GM23338 (cell line): Measurements from ENCODE around the gene FBXW7. TPM values are rescaled to one million over a fixed set of nuclear protein-coding genes. Genes with fewer than 3 reads are reported as not detected.
A peak's percentile ranks its signal among the peaks of the same experiment; 100 is the strongest.

Source experiments
- ATAC-seq: fragments of 200-7000 bp; cut with Tn5 transposase; 3 replicates; pipeline ENCODE4 v1.9.1; 2020
- DNase-seq: peaks from one replicate; pipeline ENCODE4 v3.0.0-alpha.2; 2015; ENCODE audit warnings: low spot score
- H2AFZ ChIP-seq: fragments of 200-600 bp; sonication (generic); 2 replicates; pipeline ENCODE4 v1.8.0; 2016; ENCODE audit warnings: antibody characterized with exemption, mild to moderate bottlenecking, moderate library complexity
- H3F3A ChIP-seq: fragments of 200-600 bp; sonication (generic); replicated peaks from 2 replicates; pipeline ENCODE4 v1.8.0; 2017; ENCODE audit warnings: antibody characterized with exemption, mixed run types, low read depth
- H3K27ac ChIP-seq: fragments of 200-600 bp; sonication (generic); 2 replicates; pipeline ENCODE4 v1.6.1; 2016; ENCODE audit warnings: low read depth
- H3K27me3 ChIP-seq: fragments of 200-600 bp; sonication (generic); 2 replicates; pipeline ENCODE4 v1.8.0; 2016; ENCODE audit warnings: mild to moderate bottlenecking, mixed run types, moderate library complexity; ENCODE audit not compliant: insufficient read depth
- H3K36me3 ChIP-seq: fragments of 200-600 bp; sonication (generic); 2 replicates; pipeline ENCODE4 v1.8.0; 2016; ENCODE audit warnings: mild to moderate bottlenecking; ENCODE audit not compliant: insufficient read depth
- H3K4me1 ChIP-seq: fragments of 200-600 bp; sonication (generic); 2 replicates; pipeline ENCODE4 v1.8.0; 2016; ENCODE audit warnings: mild to moderate bottlenecking, moderate library complexity; ENCODE audit not compliant: insufficient read depth
- H3K4me2 ChIP-seq: fragments of 200-600 bp; sonication (generic); 2 replicates; pipeline ENCODE4 v1.7.1; 2017; ENCODE audit warnings: mixed run types
- H3K4me3 ChIP-seq: fragments of 200-600 bp; sonication (generic); 2 replicates; pipeline ENCODE4 v1.6.1; 2016; ENCODE audit warnings: mixed run types
- H3K79me2 ChIP-seq: fragments of 200-600 bp; sonication (generic); replicated peaks from 2 replicates; pipeline ENCODE4 v1.8.0; 2017; ENCODE audit warnings: mild to moderate bottlenecking; ENCODE audit not compliant: insufficient read depth
- H3K9me2 ChIP-seq: fragments of 200-600 bp; sonication (generic); 2 replicates; pipeline ENCODE4 v1.8.0; 2017; ENCODE audit not compliant: insufficient read depth
- H4K20me1 ChIP-seq: fragments of 200-600 bp; sonication (generic); replicated peaks from 2 replicates; pipeline ENCODE4 v1.8.0; 2017; ENCODE audit warnings: mild to moderate bottlenecking; ENCODE audit not compliant: insufficient read depth
- H3K27ac Mint-ChIP-seq: 2 replicates; pipeline ENCODE4 v1.8.0; 2020; ENCODE audit warnings: inconsistent platforms, mild to moderate bottlenecking, moderate library complexity, mixed read lengths
- H3K27me3 Mint-ChIP-seq: 3 replicates; pipeline ENCODE4 v1.8.0; 2022; ENCODE audit warnings: low read depth, mild to moderate bottlenecking, moderate library complexity, mixed read lengths, inconsistent platforms; ENCODE audit not compliant: insufficient read depth, poor library complexity
- H3K36me3 Mint-ChIP-seq: 3 replicates; pipeline ENCODE4 v1.8.0; 2021; ENCODE audit warnings: low read depth, mild to moderate bottlenecking, inconsistent platforms, moderate library complexity, mixed read lengths
- H3K4me1 Mint-ChIP-seq: 3 replicates; pipeline ENCODE4 v1.8.0; 2020; ENCODE audit warnings: mild to moderate bottlenecking, inconsistent platforms, mixed read lengths
- H3K4me3 Mint-ChIP-seq: 3 replicates; pipeline ENCODE4 v1.8.0; 2021; ENCODE audit warnings: moderate library complexity, mild to moderate bottlenecking, inconsistent platforms, mixed read lengths
- H3K9me3 Mint-ChIP-seq: 3 replicates; pipeline ENCODE4 v1.8.0; 2020; ENCODE audit warnings: moderate library complexity, mild to moderate bottlenecking, inconsistent platforms, mixed read lengths
- CREB1 ChIP-seq: fragments of 250-450 bp; sonication (Bioruptor Pico); IDR thresholded peaks from 2 replicates; pipeline ENCODE4 v1.5.0; 2020; ENCODE audit warnings: low read depth, mild to moderate bottlenecking, moderate library complexity
- CTCF ChIP-seq, 2 experiments: fragments of 200-600 bp in 1 of 2; sonication (generic) in 1 of 2; conservative IDR thresholded peaks; 2 replicates each; pipeline versions ENCODE4 v1.5.1 to v1.6.1; 2016 to 2017; ENCODE audit warnings: antibody characterized with exemption in 2 of 2, low read depth in 2 of 2, mild to moderate bottlenecking in 2 of 2, moderate library complexity in 1 of 2
- EZH2phosphoT487 ChIP-seq: fragments of 200-600 bp; sonication (generic); IDR thresholded peaks from one replicate; pipeline ENCODE4 v1.8.1; 2018; ENCODE audit warnings: antibody characterized with exemption; ENCODE audit not compliant: unreplicated experiment
- JUNB ChIP-seq: IDR thresholded peaks from one replicate; pipeline ENCODE4 v1.6.1; 2016; ENCODE audit warnings: antibody characterized with exemption; ENCODE audit not compliant: unreplicated experiment
- NANOG ChIP-seq: IDR thresholded peaks from 2 replicates; pipeline ENCODE4 v1.6.1; 2016; ENCODE audit warnings: antibody characterized with exemption, borderline replicate concordance
- POLR2AphosphoS5 ChIP-seq: IDR thresholded peaks from 2 replicates; pipeline ENCODE4 v1.6.1; 2016; ENCODE audit warnings: antibody characterized with exemption, low read depth
- REST ChIP-seq: IDR thresholded peaks from one replicate; pipeline ENCODE4 v1.6.1; 2018; ENCODE audit warnings: antibody characterized with exemption; ENCODE audit not compliant: unreplicated experiment
- STAT1 ChIP-seq: IDR thresholded peaks from one replicate; pipeline ENCODE4 v1.6.1; 2016; ENCODE audit warnings: antibody characterized with exemption; ENCODE audit not compliant: unreplicated experiment
- ZNF114 ChIP-seq: fragments of 250-450 bp; sonication (Bioruptor Pico); IDR thresholded peaks from 2 replicates; pipeline ENCODE4 v1.5.0; 2020; ENCODE audit warnings: mild to moderate bottlenecking, moderate library complexity
- ZNF331 ChIP-seq: fragments of 250-450 bp; sonication (Bioruptor Pico); IDR thresholded peaks from 2 replicates; pipeline ENCODE4 v1.5.0; 2020; ENCODE audit warnings: low read depth, mild to moderate bottlenecking, moderate library complexity
- polyA plus RNA-seq: library from polyadenylated mRNA; unstranded; fragments of >200 nt; fragmentation: Nextera tagmentation; extraction: Ambion mirVana; gene quantifications from 2 replicates; pipeline ENCODE4 v1.2.1, GENCODE V29; 2016
- total RNA-seq: library from RNA; depleted of rRNA; stranded (reverse); fragments of >200 nt; shearing (Covaris generic); gene quantifications from 2 replicates; pipeline ENCODE4 v1.2.3, GENCODE V29; 2014

The FBXW7 gene
- total and polyA plus RNA-seq, 2 experiments from 2014 or later = 25.8 to 34.7 TPM

GRCh38 chr4:152308951-152309350, 226.9 kb downstream of the FBXW7 start:
- H2AFZ ChIP-seq = no peak overlapping the region
- no peak overlapping the region for H3K4me3 ChIP-seq
- DNase-seq (no peak), ATAC-seq (no peak)
- peaks cover 8% of the 10 kb centered on the region for H3K9me2 ChIP-seq
- TF ChIP-seq STAT1 (no peak), POLR2AphosphoS5 (no peak), ZNF331 (CRISPR knock-in tag) (no peak), CREB1 (CRISPR knock-in tag) (no peak), JUNB (no peak), NANOG (no peak), CTCF (conservative IDR thresholded peaks at IDR 0.05; ENCODE audit: low read depth in 2 of 2) (no peak), ZNF114 (CRISPR knock-in tag) (no peak), REST (no peak)
- Mint-ChIP-seq H3K9me3 (no peaks in the 10 kb centered on the region), H3K27me3 (no peaks in the 10 kb centered on the region), H3K36me3 (no peaks in the 10 kb centered on the region), H3K4me1 (peaks cover 19% of the 10 kb centered on the region; the same call in 2 of the 3 replicates), H3K4me3 (no peak overlapping the region), H3K27ac (no peak overlapping the region)
- no peaks in the 10 kb centered on the region for H4K20me1 ChIP-seq
- H3K27ac ChIP-seq = no peak overlapping the region
- H3K36me3 ChIP-seq = no peaks in the 10 kb centered on the region
- H3F3A ChIP-seq = no peaks in the 10 kb centered on the region
- no peaks in the 10 kb centered on the region for H3K27me3 ChIP-seq
- H3K79me2 ChIP-seq = no peaks in the 10 kb centered on the region
- no peak overlapping the region for H3K4me2 ChIP-seq
- 0 out of 2 replicates have a peak, but pooled peaks cover 7% of the 10 kb centered on the region for H3K4me1 ChIP-seq

- no peak overlapping the region for H3K27ac Mint-ChIP-seq
- Histone ChIP-seq H3K4me3 (no peak overlapping the region), H3K79me2 (no peaks in the 10 kb centered on the region), H3K4me1 (0 out of 2 replicates have a peak, but pooled peaks cover 7% of the 10 kb centered on the region), H3F3A (no peaks in the 10 kb centered on the region), H2AFZ (no peak overlapping the region), H3K27me3 (no peaks in the 10 kb centered on the region), H3K4me2 (no peak overlapping the region), H4K20me1 (no peaks in the 10 kb centered on the region), H3K27ac (no peak overlapping the region), H3K9me2 (peaks cover 8% of the 10 kb centered on the region), H3K36me3 (no peaks in the 10 kb centered on the region)
- ATAC-seq (peak; percentile 52; the same call in 2 of the 3 replicates), DNase-seq (peak; percentile 14)
- no peak overlapping the region for H3K4me3 Mint-ChIP-seq
- TF ChIP-seq EZH2phosphoT487 = no peak
- TF ChIP-seq CTCF (conservative IDR thresholded peaks at IDR 0.05; ENCODE audit: low read depth in 2 of 2) = peak in 1 of 2 experiments; percentile 33; a peak in 2 of 4 replicates
- no peaks in the 10 kb centered on the region for H3K9me3 Mint-ChIP-seq
- H3K4me1 Mint-ChIP-seq = peaks cover 19% of the 10 kb centered on the region; the same call in 2 of the 3 replicates
- no peaks in the 10 kb centered on the region for H3K36me3 Mint-ChIP-seq
- H3K27me3 Mint-ChIP-seq = no peaks in the 10 kb centered on the region
Observed at GRCh38 chr4:152307669-152308068, 228.2 kb downstream of the FBXW7 start.
